ENCODE measurements around the gene WWTR1.

- no peak for TF ChIP-seq CTCF (IDR thresholded peaks at IDR 0.05)
- no peak for TF ChIP-seq POLR2A (IDR thresholded peaks at IDR 0.05)
Measured at GRCh38 chr3:149474250-149474817, 183.5 kb downstream of the WWTR1 start, which contains the start of gene TM4SF4.

All from testis (tissue), 2 donors.